WTC11 (cell line): Measurements from ENCODE around the gene SPTBN4.

ENCODE experiments used
- CBFB ChIP-seq: sonication (generic); formaldehyde crosslinking; IDR thresholded peaks from 2 replicates; pipeline ENCODE4 v1.8.1; 2022; ENCODE audit warnings: mild to moderate bottlenecking, low read depth, missing genetic modification reagents
- CREB1 ChIP-seq: sonication (generic); formaldehyde crosslinking; IDR thresholded peaks from 2 replicates; pipeline ENCODE4 v1.8.0; 2023; ENCODE audit warnings: mild to moderate bottlenecking, missing genetic modification reagents
- GABPB1 ChIP-seq: sonication (generic); formaldehyde crosslinking; IDR thresholded peaks from 2 replicates; pipeline ENCODE4 v1.8.1; 2023; ENCODE audit warnings: mild to moderate bottlenecking, missing genetic modification reagents
- IRF2 ChIP-seq: sonication (generic); formaldehyde crosslinking; IDR thresholded peaks from 2 replicates; pipeline ENCODE4 v1.8.0; 2022; ENCODE audit warnings: low read depth, missing genetic modification reagents, borderline replicate concordance
- TF ChIP-seq, protein P1 (sequence below): sonication (generic); formaldehyde crosslinking; IDR thresholded peaks from 2 replicates; pipeline ENCODE4 v1.8.0; 2022; ENCODE audit warnings: mild to moderate bottlenecking, missing genetic modification reagents
- TF ChIP-seq, protein P2 (sequence below): fragments of 200-600 bp; IDR thresholded peaks from 2 replicates; pipeline ENCODE4 v1.8.0; 2022; ENCODE audit warnings: antibody characterized with exemption
- TF ChIP-seq, protein P3 (sequence below): sonication (generic); formaldehyde crosslinking; IDR thresholded peaks from 2 replicates; pipeline ENCODE4 v1.8.1; 2023; ENCODE audit warnings: mild to moderate bottlenecking, missing genetic modification reagents

DNA sequence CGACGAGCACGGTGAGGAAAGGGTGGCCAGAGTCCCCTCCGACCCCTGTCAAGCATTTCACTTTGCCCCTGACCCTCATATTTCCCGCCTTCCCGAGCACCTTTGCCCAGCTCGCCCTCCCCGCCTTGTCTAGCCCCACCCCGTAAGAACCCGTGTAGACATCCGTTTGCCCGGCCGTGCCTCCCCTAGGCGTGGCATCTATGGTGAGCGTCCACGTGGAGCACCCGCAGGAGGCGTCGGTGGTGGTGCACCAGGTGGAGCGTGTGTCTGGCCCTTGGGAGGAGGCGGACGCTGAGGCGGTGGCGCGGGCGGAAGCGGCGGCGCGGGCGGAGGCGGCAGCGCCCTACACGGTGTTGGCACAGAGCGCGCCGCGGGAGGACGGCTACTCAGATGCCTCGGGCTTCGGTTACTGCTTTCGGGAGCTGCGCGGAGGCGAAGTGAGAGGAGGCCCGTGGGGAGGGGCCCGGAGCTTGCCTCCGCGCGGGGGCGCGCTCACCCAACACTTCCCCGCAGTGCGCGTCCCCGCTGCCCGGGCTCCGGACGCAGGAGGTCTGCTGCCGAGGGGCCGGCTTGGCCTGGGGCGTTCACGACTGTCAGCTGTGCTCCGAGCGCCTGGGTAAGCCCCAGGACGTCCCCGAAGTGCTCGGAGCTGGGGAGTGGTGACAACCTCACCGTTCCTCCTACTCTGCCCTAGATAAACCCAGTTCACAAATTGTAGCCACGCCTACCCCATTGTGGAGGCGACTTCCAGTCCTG, 138.6 kb downstream of the SPTBN4 start:
- TF ChIP-seq, protein P1, sequence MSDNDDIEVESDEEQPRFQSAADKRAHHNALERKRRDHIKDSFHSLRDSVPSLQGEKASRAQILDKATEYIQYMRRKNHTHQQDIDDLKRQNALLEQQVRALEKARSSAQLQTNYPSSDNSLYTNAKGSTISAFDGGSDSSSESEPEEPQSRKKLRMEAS: peak; percentile 62; the same call in 1 of the 2 replicates
- TF ChIP-seq IRF2 (CRISPR knock-in tag) (no peak), CBFB (no peak), GABPB1 (no peak), CREB1 (CRISPR knock-in tag) (no peak)
- TF ChIP-seq, protein P2, sequence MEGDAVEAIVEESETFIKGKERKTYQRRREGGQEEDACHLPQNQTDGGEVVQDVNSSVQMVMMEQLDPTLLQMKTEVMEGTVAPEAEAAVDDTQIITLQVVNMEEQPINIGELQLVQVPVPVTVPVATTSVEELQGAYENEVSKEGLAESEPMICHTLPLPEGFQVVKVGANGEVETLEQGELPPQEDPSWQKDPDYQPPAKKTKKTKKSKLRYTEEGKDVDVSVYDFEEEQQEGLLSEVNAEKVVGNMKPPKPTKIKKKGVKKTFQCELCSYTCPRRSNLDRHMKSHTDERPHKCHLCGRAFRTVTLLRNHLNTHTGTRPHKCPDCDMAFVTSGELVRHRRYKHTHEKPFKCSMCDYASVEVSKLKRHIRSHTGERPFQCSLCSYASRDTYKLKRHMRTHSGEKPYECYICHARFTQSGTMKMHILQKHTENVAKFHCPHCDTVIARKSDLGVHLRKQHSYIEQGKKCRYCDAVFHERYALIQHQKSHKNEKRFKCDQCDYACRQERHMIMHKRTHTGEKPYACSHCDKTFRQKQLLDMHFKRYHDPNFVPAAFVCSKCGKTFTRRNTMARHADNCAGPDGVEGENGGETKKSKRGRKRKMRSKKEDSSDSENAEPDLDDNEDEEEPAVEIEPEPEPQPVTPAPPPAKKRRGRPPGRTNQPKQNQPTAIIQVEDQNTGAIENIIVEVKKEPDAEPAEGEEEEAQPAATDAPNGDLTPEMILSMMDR: no peak
- TF ChIP-seq, protein P3, sequence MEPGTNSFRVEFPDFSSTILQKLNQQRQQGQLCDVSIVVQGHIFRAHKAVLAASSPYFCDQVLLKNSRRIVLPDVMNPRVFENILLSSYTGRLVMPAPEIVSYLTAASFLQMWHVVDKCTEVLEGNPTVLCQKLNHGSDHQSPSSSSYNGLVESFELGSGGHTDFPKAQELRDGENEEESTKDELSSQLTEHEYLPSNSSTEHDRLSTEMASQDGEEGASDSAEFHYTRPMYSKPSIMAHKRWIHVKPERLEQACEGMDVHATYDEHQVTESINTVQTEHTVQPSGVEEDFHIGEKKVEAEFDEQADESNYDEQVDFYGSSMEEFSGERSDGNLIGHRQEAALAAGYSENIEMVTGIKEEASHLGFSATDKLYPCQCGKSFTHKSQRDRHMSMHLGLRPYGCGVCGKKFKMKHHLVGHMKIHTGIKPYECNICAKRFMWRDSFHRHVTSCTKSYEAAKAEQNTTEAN (CRISPR knock-in tag): no peak
